Ovary (tissue), 9 donors: ENCODE measurements around the gene TLR3. TPM values are rescaled to one million over a fixed set of nuclear protein-coding genes. Genes with fewer than 3 reads are reported as not detected.

Experiments
- DNase-seq, 5 donors: peaks; one replicate each; pipeline ENCODE4 v3.0.0-alpha.2; 2019 to 2020
- H3K27ac ChIP-seq, 2 donors: fragments of 200-600 bp; one replicate each; pipeline versions ENCODE4 v1.5.1 to v1.8.0; 2019 to 2022
- H3K27me3 ChIP-seq: fragments of 200-600 bp; one replicate; pipeline ENCODE4 v1.8.0; 2022
- H3K36me3 ChIP-seq: fragments of 200-600 bp; sonication (generic); one replicate; pipeline ENCODE4 v1.5.1; 2019
- H3K4me1 ChIP-seq: one replicate; pipeline ENCODE4 v1.8.1; 2013; ENCODE audit warnings: mild to moderate bottlenecking, moderate library complexity; ENCODE audit not compliant: insufficient read depth
- H3K4me3 ChIP-seq: fragments of 200-600 bp; sonication (generic); one replicate; pipeline ENCODE4 v1.5.1; 2017
- H3K9me3 ChIP-seq, 2 donors: fragments of 200-600 bp in 1 of 2; sonication (generic) in 1 of 2; one replicate each; pipeline versions ENCODE4 v1.5.1 to v1.8.1; 2013 to 2019; ENCODE audit warnings: mild to moderate bottlenecking in 1 of 2, moderate library complexity in 1 of 2
- EP300 ChIP-seq: sonication (generic); formaldehyde crosslinking; IDR thresholded peaks from one replicate; pipeline ENCODE4 v1.6.1; 2017; ENCODE audit warnings: antibody characterized with exemption
- POLR2A ChIP-seq: fragments of 450-650 bp; IDR thresholded peaks from one replicate; pipeline ENCODE4 v1.6.1; 2017; ENCODE audit warnings: antibody characterized with exemption, mild to moderate bottlenecking, moderate library complexity
- WGBS, 3 donors: extraction: QIAGEN DNeasy Blood & Tissue Kit in 1 of 3; methylation state at CpG; one replicate each; pipeline versions ENCODE4 v1.1.5 to v1.1.7; 2013 to 2017; 5-methylcytosine and 5-hydroxymethylcytosine counted together
- intact Hi-C, 4 donors: fragments of 100-400 bp; cut with DNase I; formaldehyde crosslinking; loops; one replicate each; pipeline versions ENCODE4 v1.11.0 to v1.15.1; 2022 to 2023
- polyA plus RNA-seq, 2 donors: library from polyadenylated mRNA; stranded (reverse); fragments of 200-250 nt in 1 of 2; fragments of 350-450 nt in 1 of 2; fragmentation: Illumina TruSeq in 1 of 2; extraction: RNeasy Lipid Tissue Mini Kit (QIAGEN cat#74804) in 1 of 2; gene quantifications; one replicate each; pipeline ENCODE4 v1.2.3, GENCODE V29; 2013 to 2014
- total RNA-seq, 7 donors: library from RNA; depleted of rRNA in 2 of 7; stranded (reverse); fragments of >200 nt in 2 of 7; fragmentation: NEBNext Ultra II Directional in 3 of 7; extraction: Animal tissue kit (Norgen Biotek cat#: 25700) in 3 of 7; gene quantifications; one replicate each; pipeline versions ENCODE4 v1.1.0 to v1.2.4, GENCODE V29; 2016 to 2023
- TF ChIP-seq, protein P1 (sequence below), 3 donors: fragments of 450-650 bp in 2 of 3; fragments of 200-600 bp in 1 of 3; IDR thresholded peaks; one replicate each; pipeline versions ENCODE4 v1.5.1 to v1.8.0; 2016 to 2022; ENCODE audit warnings: antibody characterized with exemption in 3 of 3, mild to moderate bottlenecking in 1 of 3
- donor health status: DM: no; HTN: no; CAD: no; lungs with moderate emphysema.
- donor health status: DM: no; HTN: no; CAD: no.
- donor health status: Bipolar disorder and iron deficiency.
- donor health status: DM: yes; HTN: yes; CAD: no.
- donor health status: DM: no; HTN: no; CAD: no.
- donor health status: DM: yes; HTN: yes; CAD: no.

TLR3 gene
- total and polyA plus RNA-seq, 9 donors = 2.2 to 14.8 (median 9.4) TPM

DNA sequence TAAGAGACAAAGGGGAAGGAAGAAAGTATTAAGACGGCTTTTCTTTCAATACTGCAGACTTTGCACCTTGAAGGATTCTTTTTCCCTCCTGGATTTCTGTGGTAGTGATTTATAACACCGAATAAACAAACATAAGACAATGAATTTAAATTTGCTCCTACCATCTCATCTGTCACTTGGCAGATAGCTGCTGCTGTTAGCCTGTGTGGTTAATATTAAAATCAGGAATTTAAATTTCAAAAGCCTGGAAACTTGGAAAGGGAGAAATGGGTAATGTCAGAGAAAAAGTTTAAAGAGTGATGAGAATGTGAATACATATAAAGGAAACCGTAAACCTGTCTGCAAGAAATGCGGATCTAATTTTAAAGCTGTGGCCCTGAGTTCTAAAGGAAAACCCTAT lies 39.0 kb downstream of the TLR3 start:
- H3K9me3 ChIP-seq = no peaks in the 10 kb centered on the region
- DNase-seq = no peak
- no peaks in the 10 kb centered on the region for H3K36me3 ChIP-seq
- no peak overlapping the region for H3K27ac ChIP-seq
- no peaks in the 10 kb centered on the region for H3K27me3 ChIP-seq
- H3K4me1 ChIP-seq = no peaks in the 10 kb centered on the region
- H3K4me3 ChIP-seq = no peak overlapping the region
- intact Hi-C loops = no loop called here
- TF ChIP-seq POLR2A (no peak), EP300 (no peak)
- TF ChIP-seq, protein P1, sequence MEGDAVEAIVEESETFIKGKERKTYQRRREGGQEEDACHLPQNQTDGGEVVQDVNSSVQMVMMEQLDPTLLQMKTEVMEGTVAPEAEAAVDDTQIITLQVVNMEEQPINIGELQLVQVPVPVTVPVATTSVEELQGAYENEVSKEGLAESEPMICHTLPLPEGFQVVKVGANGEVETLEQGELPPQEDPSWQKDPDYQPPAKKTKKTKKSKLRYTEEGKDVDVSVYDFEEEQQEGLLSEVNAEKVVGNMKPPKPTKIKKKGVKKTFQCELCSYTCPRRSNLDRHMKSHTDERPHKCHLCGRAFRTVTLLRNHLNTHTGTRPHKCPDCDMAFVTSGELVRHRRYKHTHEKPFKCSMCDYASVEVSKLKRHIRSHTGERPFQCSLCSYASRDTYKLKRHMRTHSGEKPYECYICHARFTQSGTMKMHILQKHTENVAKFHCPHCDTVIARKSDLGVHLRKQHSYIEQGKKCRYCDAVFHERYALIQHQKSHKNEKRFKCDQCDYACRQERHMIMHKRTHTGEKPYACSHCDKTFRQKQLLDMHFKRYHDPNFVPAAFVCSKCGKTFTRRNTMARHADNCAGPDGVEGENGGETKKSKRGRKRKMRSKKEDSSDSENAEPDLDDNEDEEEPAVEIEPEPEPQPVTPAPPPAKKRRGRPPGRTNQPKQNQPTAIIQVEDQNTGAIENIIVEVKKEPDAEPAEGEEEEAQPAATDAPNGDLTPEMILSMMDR (IDR thresholded peaks at IDR 0.05) = no peak
- 81 to 87% (median 86%) methylated on average over 4 of the region's 4 CpGs for WGBS, 3 donors

DNA sequence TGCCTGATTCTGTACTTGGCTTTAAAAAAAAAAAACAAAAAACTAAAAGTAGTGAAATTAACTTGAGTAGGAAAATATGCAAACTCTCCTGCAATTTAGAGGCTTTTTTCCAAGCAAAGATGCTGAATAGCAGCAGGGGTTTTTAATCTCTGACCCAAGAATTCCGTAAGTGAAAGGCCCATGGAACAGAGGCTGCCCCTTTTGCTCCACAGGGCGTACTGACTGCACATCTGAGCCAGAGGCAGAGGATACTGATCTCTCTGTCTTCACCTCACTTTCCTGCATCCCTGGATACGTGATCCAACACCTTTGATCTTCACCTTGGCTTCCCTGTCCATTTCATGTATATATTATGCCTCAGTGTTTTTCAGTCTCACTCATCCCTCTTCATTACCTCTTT lies 39.4 kb downstream of the TLR3 start:
- intact Hi-C loops = no loop called here

DNA sequence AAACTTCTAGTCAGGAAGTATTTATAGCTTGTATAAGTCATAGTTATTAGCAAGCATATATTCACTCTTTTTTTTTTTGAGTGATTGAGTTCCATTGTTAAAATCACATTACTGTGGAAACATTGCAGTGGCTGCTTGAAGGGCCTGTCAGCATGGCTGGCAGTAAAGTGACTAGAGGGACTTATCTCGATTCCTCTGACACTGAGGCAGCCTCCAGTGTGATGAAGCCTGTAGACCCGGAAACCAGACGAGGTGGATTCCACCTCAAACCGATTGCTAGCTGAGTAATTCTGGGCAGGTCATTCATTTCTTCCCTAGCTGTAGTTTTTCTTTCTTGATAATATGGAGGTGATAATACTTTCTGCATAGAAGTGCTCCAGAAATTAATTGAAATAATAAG lies 40.3 kb downstream of the TLR3 start:
- no peaks in the 10 kb centered on the region for H3K36me3 ChIP-seq
- TF ChIP-seq POLR2A = no peak
- no peak for TF ChIP-seq EP300
- TF ChIP-seq, protein P1 (IDR thresholded peaks at IDR 0.05) = no peak
- H3K27me3 ChIP-seq = no peaks in the 10 kb centered on the region
- intact Hi-C loops = no loop called here
- H3K27ac ChIP-seq = no peak overlapping the region
- no peak for DNase-seq
- 84 to 90% (median 89%) methylated on average over 4 of the region's 4 CpGs for WGBS, 3 donors
- H3K9me3 ChIP-seq = no peaks in the 10 kb centered on the region
- H3K4me3 ChIP-seq = no peak overlapping the region
- no peaks in the 10 kb centered on the region for H3K4me1 ChIP-seq

More for the DNA sequence above, 39.4 kb downstream of the TLR3 start:
- TF ChIP-seq, protein P1 (IDR thresholded peaks at IDR 0.05) = no peak
- TF ChIP-seq EP300 (no peak), POLR2A (no peak)
- WGBS, 3 donors = 78 to 95% (median 88%) methylated on average over 3 of the region's 3 CpGs
- Histone ChIP-seq H3K27me3 (no peaks in the 10 kb centered on the region), H3K4me3 (no peak overlapping the region), H3K36me3 (no peaks in the 10 kb centered on the region), H3K9me3 (no peaks in the 10 kb centered on the region), H3K27ac (no peak overlapping the region), H3K4me1 (no peaks in the 10 kb centered on the region)
- DNase-seq = no peak

DNA sequence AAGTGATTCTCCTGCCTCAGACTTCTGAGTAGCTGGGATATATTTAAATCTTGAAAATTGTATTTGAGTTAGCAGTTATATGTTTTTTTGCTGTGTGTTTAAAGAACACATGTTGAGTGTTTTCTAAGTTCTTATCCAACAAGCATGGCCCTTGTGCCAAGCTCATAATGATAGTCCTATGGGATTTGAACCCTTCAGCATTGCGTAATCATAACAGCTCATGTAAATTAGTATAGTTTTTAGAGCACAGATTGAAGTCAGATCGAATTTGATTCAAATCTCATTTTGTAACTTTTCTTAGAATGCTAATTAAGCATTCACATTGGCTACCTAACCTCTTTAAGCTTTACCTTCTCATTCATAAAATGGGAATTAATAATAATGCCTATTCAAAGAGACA lies 47.7 kb downstream of the TLR3 start:
- Histone ChIP-seq H3K27me3 (no peaks in the 10 kb centered on the region), H3K9me3 (no peaks in the 10 kb centered on the region), H3K4me3 (no peak overlapping the region), H3K4me1 (no peaks in the 10 kb centered on the region), H3K27ac (no peak overlapping the region), H3K36me3 (no peaks in the 10 kb centered on the region)
- DNase-seq = no peak
- intact Hi-C loops = no loop called here
- TF ChIP-seq, protein P1 (IDR thresholded peaks at IDR 0.05) = no peak
- TF ChIP-seq POLR2A (no peak), EP300 (no peak)
- 89 to 94% (median 93%) methylated on average over 2 of the region's 2 CpGs for WGBS, 3 donors

DNA sequence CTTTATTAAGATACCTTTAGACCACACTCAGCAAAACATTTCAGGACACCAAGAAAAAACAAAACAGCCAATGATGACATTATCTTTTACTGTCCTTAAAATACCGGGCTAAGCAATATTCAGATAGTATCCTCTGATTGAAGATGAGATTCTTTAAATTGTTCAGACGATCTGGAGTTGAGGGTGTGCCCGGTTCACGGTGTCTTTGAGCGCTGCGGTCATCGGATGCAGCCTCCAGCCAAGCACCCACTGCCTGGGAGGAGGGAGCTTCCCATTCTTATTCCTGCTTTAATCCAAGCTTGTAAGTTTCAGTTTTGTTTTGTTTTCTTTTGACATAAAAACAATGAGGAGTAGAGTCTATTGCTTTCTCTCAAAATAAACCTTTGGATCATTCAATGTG lies 49.6 kb downstream of the TLR3 start:
- Histone ChIP-seq H3K36me3 (no peaks in the 10 kb centered on the region), H3K9me3 (no peaks in the 10 kb centered on the region), H3K27ac (no peak overlapping the region), H3K27me3 (no peaks in the 10 kb centered on the region), H3K4me1 (no peaks in the 10 kb centered on the region), H3K4me3 (no peak overlapping the region)
- TF ChIP-seq, protein P1 (IDR thresholded peaks at IDR 0.05) = no peak
- TF ChIP-seq EP300 = no peak
- 12 to 20% (median 13%) methylated on average over 7 of the region's 7 CpGs for WGBS, 3 donors
- intact Hi-C loops = no loop called here
- no peak for DNase-seq
